ENCODE results near the gene MARCO. TPM values are rescaled to one million over a fixed set of nuclear protein-coding genes. Genes with fewer than 3 reads are reported as not detected.

The MARCO gene
- total RNA-seq, 2 experiments from 2014 or later: not detected

DNA sequence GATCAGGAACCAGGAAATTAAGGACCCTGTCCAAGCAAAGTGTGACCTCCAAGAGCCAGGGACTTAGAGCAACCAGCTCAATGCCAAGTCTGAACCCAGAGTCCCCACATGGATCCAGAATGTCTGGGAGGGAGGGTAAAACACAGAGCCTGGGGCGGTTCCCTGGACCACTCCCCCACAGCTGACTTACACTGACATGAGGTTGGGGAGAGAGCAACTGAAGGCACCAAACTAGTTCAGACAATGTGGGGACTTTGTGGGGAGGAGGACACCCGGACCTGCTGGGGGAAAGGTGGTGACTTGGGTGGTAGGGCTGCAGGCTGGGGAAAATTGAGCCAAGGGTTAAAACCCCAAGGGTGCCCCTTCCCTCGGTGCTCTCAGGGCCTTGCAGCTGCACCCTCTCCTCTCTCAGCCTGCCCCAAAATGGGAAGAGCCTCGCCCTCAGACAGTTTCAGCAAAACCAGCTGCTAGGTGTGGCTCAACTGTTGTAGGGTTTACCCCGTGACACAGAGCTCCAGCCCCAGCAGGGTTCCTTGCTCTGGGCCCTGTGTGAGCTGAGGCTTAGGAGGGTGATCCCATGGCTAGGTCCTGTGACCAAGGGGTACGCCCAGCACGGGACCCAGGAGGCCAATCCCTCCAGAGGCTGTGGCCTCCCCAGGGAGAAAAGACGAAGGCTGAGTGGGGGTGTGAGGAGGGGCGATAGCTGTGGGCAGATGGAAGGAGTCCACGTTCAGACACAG is 28.6 kb downstream of the MARCO start:
- no peak overlapping the region for H3K4me3 Mint-ChIP-seq
- TF ChIP-seq, protein P1, sequence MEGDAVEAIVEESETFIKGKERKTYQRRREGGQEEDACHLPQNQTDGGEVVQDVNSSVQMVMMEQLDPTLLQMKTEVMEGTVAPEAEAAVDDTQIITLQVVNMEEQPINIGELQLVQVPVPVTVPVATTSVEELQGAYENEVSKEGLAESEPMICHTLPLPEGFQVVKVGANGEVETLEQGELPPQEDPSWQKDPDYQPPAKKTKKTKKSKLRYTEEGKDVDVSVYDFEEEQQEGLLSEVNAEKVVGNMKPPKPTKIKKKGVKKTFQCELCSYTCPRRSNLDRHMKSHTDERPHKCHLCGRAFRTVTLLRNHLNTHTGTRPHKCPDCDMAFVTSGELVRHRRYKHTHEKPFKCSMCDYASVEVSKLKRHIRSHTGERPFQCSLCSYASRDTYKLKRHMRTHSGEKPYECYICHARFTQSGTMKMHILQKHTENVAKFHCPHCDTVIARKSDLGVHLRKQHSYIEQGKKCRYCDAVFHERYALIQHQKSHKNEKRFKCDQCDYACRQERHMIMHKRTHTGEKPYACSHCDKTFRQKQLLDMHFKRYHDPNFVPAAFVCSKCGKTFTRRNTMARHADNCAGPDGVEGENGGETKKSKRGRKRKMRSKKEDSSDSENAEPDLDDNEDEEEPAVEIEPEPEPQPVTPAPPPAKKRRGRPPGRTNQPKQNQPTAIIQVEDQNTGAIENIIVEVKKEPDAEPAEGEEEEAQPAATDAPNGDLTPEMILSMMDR (IDR thresholded peaks at IDR 0.05): no peak
- DNase-seq (no peak), ATAC-seq (no peak)
- intact Hi-C loops (cut with micrococcal nuclease): no loop called here
- ChIA-PET CTCF (no interaction called here), POLR2A (no interaction called here)
- no peaks in the 10 kb centered on the region for H3K9me3 Mint-ChIP-seq
- no peak overlapping the region for H3K27ac Mint-ChIP-seq
- H3K4me1 Mint-ChIP-seq (ENCODE audit: low read depth): no peaks in the 10 kb centered on the region
- no peaks in the 10 kb centered on the region for H3K36me3 Mint-ChIP-seq (ENCODE audit: low read depth)
- H3K27me3 Mint-ChIP-seq: peaks cover 7% of the 10 kb centered on the region

DNA sequence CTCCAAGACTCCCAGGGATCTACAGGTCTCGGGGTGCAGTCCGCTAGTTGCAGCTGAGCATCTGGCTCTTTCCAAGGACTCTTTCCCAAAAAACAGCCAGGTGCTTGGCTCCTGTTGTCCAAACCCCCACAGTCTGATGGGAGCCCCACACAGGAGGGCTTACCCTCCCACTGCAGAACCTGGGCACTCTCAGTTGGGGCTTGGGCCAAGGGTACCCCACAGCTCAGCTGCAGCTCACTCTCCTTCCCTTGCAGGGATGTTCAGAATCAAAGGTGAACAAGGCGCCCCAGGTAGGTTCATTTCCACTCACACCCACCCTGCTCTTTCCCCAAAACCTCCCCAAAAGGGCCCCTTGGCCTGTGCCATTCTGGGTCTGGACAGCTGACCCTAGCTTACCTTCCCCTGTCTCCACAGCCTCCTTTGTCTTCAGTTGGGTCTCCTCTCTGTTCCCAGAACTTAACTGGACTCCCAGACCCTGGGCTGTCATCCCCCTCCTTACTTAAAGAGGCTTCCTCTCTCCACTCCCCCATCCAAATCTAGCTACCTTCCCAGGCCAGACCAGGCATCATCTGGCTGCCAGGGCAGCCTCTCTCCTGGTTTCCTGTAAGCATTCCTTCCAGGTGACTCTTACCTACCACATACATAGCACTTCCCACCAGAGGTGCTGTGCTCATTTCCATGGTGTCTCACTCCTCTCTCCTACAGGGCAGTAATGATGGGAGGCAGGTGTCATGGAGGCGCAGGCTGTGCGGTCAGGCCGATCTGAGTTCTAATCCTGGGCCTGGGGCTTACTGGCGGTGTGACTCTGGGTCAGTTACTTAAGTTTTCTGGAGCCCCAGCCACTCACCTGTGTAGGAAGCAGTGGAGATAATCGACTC is 29.5 kb downstream of the MARCO start:
- Mint-ChIP-seq H3K27ac (no peak overlapping the region), H3K9me3 (no peaks in the 10 kb centered on the region), H3K36me3 (ENCODE audit: low read depth) (no peaks in the 10 kb centered on the region), H3K4me1 (ENCODE audit: low read depth) (no peaks in the 10 kb centered on the region), H3K4me3 (no peak overlapping the region), H3K27me3 (peaks cover 7% of the 10 kb centered on the region)
- intact Hi-C loops (cut with micrococcal nuclease): no loop called here
- ChIA-PET POLR2A (no interaction called here), CTCF (no interaction called here)
- ATAC-seq (no peak), DNase-seq (no peak)
- TF ChIP-seq, protein P1 (IDR thresholded peaks at IDR 0.05): no peak

DNA sequence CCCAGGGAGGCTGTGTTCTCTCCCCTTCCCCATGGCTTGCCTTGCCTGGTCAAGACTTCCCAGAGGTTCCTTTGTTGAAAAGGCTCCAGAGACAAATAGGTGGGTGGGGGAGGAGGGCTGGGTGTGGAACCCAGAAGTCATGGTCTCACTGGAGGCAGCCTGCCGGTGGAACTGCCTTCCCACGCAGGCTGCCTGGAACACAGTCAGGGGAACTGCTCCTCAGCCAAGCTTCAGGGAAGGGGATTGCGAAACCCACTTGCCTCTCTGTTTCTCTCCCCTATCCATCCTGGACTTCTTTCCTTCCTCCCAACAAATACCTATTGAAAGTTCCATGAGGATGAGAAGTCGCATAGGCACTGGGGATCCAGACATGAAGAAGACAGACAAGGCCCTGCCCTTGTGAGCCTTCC is 31.6 kb downstream of the MARCO start:
- no peak for ATAC-seq

DNA sequence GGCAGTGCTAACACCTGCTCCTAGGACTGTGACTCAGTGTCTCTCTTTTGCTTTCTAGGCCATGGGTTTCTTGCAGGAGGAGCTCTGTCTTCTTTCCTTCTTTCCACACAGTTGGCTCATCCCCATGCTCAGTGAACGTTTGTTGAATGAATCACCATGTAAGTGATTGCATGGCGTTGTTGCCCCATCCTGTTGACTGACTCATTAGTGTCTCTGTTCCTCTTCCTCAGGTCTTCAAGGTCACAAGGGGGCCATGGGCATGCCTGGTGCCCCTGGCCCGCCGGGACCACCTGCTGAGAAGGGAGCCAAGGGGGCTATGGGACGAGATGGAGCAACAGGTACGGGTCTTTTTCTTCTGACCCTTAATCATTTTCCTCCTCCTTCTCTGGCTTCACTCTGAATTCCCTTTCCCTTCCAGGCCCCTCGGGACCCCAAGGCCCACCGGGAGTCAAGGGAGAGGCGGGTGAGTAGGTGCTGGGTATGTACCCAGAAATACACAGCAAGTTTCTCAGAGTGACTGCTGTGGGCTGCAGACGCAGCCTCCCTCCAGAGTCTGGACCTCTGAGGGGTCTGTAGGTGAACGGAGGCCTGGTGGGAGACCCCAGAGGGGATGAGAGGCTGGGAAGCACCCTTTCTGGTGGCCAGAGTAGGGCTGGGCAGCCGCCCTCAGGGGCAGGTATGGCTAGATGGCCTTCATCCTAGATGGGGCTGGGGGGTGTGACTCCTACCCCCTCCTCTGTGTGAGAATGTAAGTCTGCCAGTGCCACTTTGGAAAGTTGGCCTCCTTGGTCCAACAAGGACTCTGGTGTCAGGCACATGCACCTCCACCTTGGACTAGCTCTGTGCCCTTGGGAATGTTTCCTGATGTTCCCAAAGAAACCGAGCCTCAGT is 32.4 kb downstream of the MARCO start:
- TF ChIP-seq, protein P1 (IDR thresholded peaks at IDR 0.05): no peak
- DNase-seq: no peak
- POLR2A ChIA-PET: no interaction called here
- Mint-ChIP-seq H3K9me3 (peaks cover 3% of the 10 kb centered on the region), H3K27ac (no peak overlapping the region), H3K4me1 (ENCODE audit: low read depth) (no peaks in the 10 kb centered on the region), H3K27me3 (peaks cover 7% of the 10 kb centered on the region), H3K36me3 (ENCODE audit: low read depth) (no peaks in the 10 kb centered on the region), H3K4me3 (no peak overlapping the region)
- intact Hi-C loops (cut with micrococcal nuclease): no loop called here
- CTCF ChIA-PET: no interaction called here
- ATAC-seq: no peak

More for the DNA sequence above, 31.6 kb downstream of the MARCO start:
- peaks cover 7% of the 10 kb centered on the region for H3K27me3 Mint-ChIP-seq
- H3K27ac Mint-ChIP-seq: no peak overlapping the region
- H3K4me1 Mint-ChIP-seq (ENCODE audit: low read depth): no peaks in the 10 kb centered on the region
- intact Hi-C loops (cut with micrococcal nuclease): no loop called here
- CTCF ChIA-PET: no interaction called here
- no peak for DNase-seq
- no peaks in the 10 kb centered on the region for H3K36me3 Mint-ChIP-seq (ENCODE audit: low read depth)
- TF ChIP-seq, protein P1 (IDR thresholded peaks at IDR 0.05): no peak
- POLR2A ChIA-PET: no interaction called here
- H3K4me3 Mint-ChIP-seq: no peak overlapping the region
- peaks cover 3% of the 10 kb centered on the region for H3K9me3 Mint-ChIP-seq

Measured in activated CD8-positive, alpha-beta T cell treated with anti-CD3 and anti-CD28 coated beads for 36 hours (primary cell).